COLO829 (cell line): ENCODE data around the gene AGBL1.

Experiments used
- DNase-seq: peaks from one replicate; pipeline ENCODE4 v3.0.0; 2012; ENCODE audit warnings: low spot score

AGBL1 gene

DNA sequence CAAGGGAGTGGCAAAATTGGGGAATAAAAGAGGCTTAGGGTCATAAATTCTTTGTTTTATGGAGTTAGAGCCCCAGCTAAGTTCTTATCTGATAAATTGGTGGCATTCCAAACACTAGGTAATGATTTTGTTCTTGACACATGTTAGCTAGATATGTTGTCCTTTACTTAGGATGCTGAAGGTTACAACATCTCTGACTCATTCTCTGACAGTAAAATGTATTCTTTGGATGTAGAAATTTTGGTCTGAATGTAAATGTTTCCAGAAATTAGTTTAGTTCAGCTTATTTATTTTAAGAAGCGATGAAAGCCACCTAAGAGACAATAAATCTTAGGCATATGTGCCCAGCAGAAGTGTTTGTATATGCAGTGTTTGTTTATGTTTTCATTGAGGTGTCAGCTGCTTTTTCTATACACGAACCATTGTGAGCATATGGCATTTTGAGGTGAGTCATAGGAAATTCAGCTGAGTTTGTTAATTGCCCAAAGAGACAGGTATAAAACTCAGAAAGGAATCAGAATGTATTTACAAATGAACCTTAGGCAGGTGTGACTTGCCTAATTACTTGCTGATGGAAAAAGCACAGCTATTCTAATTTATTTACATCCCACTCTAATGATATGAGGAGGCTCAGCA is 247.7 kb downstream of the AGBL1 start:
- no peak for DNase-seq

- DNase-seq, result no peak
Measured at GRCh38 chr15:86328658-86329057, 249.0 kb downstream of the AGBL1 start.

- DNase-seq, result no peak
Measured at GRCh38 chr15:86329311-86330013, 249.8 kb downstream of the AGBL1 start.

- DNase-seq, result no peak
Measured at GRCh38 chr15:86333819-86334218, 254.1 kb downstream of the AGBL1 start.

DNA sequence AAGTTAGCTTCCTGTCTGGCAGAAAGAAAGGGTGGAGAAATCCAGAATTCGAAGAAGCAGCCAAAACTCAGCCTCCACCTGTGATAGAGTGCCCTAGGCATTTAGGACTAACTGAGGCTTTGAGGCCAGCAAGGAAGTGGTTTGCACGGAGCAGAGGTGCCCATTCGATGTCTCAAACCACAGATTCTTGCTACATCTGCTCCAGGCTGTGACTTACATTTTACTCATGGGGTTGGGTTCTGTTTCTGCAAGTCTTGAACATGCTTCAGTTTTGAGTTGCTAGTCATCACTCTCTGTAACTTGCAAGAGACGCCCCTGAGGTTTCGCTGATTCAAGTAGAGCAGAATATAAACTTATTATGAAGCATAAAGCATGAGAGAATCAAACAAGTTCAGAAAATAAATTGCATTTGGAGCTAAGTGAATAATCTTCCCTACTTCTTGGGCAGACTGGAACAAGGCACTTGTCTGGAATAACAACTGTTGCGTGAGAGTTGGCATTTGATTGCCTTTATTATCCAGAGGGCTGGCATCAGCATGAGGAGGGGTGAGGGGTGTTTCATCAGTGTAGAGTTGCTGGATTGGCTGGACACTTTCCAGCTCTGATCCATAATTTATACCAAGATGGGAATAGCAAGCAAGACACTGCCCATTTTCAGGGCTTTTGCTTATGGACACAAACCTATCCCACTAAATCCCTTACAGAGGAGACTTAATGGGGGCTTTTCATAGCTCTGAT is 256.5 kb downstream of the AGBL1 start:
- DNase-seq, result no peak

GRCh38 chr15:86337071-86337470 is 257.4 kb downstream of the AGBL1 start:
- no peak for DNase-seq

GRCh38 chr15:86347245-86347644 is 267.6 kb downstream of the AGBL1 start:
- DNase-seq, result no peak

DNA sequence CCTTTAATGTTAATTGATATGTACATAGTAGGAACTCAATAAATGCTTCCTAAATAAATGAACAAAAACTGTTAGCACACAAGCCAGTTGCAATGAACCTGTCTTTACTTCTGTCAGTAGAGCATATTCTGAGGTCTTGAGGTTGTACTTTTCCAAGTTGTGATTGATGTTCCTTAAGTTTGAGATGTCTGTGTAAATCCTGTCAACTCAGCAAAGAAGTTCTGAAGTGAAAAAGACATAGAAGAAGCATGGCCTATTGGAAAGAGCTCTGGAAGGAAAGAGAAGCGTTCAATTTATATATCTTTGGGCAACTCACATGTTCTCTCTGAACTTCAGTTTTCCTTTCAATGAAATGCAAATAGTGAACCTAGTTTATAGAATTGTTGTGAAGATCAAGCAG is 269.9 kb downstream of the AGBL1 start:
- no peak for DNase-seq

- DNase-seq, result no peak
Measured at GRCh38 chr15:86353213-86353612, 273.5 kb downstream of the AGBL1 start.

DNA sequence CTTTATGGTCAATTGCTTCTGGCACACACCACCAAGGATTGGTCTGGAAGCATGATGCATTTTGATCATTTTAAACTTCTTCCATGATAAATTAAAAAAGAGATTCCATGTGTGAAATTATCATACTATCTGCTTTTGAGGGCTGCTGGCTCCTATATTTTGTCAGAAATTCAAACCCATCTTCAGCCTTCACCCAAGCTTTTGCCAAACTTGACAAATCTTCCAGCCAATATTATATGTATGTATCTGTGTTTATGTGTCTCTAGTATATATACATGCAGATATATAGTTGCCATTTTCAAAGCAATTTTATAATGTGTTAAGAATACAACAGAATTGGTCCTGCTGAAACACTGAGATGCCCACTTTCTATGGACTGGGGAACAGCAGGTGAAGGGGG is 275.7 kb downstream of the AGBL1 start:
- no peak for DNase-seq

GRCh38 chr15:86355801-86356200 is 276.1 kb downstream of the AGBL1 start:
- no peak for DNase-seq

- DNase-seq, result no peak
Measured at GRCh38 chr15:86362555-86362954, 282.9 kb downstream of the AGBL1 start.

DNA sequence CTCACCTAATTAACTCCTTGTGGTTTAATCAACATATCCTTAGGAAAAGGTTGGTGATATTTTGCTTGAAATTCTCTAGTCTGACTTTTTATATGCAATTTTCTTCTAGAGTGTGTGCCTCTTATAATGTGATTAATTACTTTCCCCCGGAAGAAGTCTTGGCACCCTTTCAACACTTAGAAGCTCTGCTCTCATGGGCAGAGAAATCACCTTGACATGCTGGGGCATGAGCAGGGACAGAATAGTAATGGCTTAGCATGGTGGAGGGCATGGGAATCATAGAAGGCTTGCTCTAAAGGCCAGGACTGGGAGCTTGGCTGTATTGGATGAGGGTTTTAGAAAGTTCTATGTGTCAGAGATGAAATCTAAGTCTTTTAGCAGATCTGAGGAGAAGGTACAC is 293.5 kb downstream of the AGBL1 start:
- no peak for DNase-seq

GRCh38 chr15:86375733-86376280 is 296.1 kb downstream of the AGBL1 start:
- no peak for DNase-seq

DNA sequence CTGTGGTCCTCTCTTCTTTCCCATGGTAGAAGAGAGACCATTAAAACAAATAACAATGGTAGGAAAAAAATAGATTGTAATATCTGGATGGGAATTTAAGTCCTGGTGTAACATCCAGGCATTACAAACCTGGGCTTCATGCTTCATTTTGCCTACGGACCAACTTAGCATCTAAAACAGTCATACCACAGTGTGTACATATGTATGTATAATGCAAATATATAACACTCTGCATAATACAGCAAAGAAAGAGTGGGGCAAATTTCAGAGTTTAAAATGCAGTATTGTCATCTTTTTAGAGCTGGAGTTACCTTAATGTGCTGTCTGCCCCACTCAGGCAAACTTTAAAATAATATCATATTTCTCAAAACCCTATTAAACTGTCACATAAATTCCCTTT is 298.2 kb downstream of the AGBL1 start:
- no peak for DNase-seq

DNA sequence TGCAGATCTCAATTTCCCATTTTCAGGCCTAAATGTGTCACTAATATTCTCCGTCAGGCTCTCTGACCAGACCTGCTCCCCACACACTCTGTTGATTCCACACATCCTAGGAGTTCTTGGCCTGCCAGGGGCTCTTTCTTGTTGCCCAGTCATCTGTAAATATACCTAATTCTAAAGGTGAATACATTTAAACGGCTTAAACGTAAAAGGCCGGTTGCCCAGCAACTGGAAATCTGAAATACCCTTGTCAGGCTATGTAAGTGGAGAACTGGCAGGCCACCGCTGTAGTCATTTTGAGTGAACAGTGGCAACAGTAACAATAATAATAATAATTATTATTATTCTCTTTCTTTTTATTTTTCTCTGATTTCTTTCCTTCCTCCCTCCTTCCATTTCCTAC is 302.7 kb downstream of the AGBL1 start:
- no peak for DNase-seq

DNA sequence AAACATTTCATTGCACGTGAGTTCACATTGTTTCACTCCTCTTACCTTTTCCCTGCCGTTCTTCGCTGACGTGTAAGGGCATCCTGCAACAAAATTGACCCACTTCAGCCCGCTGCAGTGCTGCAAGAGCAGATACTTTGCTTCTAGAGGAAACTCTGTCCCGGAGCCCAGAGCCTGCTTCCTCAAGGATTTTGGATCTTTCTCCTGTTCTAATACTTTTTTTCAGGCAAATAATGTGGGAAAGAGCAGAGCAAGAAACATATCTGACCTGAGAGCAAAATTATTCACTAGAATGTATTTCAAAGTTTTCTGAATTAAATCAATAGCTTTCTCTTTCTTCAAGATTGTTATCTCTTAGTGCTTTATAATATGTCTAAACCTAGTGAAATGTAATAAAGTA is 303.9 kb downstream of the AGBL1 start:
- DNase-seq, result no peak

GRCh38 chr15:86384186-86384585 is 304.5 kb downstream of the AGBL1 start:
- no peak for DNase-seq

- no peak for DNase-seq
Measured at GRCh38 chr15:86392296-86392695, 312.6 kb downstream of the AGBL1 start.

- DNase-seq, result no peak
Measured at GRCh38 chr15:86392874-86393273, 313.2 kb downstream of the AGBL1 start.

DNA sequence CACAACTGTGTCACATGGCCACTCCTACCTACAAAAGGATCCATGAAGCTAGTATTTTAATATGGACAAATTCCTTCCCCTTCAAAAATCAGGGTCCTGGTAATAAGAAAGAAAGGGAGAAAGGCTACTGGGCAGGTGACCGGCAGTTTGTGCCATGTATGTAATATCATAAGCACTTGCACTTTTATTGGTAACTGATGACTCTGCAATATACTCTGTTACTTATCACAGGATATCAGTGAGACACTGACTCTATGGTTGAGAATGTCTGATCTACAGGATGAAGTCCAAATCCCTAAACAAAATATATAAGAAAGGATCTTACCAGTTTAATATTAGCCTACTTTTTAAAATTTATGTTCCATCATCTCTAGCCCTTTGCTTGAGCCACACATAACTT is 315.2 kb downstream of the AGBL1 start:
- DNase-seq, result no peak

GRCh38 chr15:86399041-86399954 is 319.6 kb downstream of the AGBL1 start:
- DNase-seq, result no peak
